Hepatocyte (in vitro differentiated cells): ENCODE measurements around the gene IRX4.

Experiments
- CTCF ChIP-seq: fragments of 200-600 bp; sonication (generic); IDR thresholded peaks from 2 replicates; pipeline ENCODE4 v1.5.1; 2016; ENCODE audit warnings: antibody characterized with exemption, mild to moderate bottlenecking; ENCODE audit not compliant: poor library complexity
- EZH2 ChIP-seq: fragments of 200-600 bp; sonication (generic); IDR thresholded peaks from 2 replicates; pipeline ENCODE4 v1.6.1; 2016; ENCODE audit warnings: antibody characterized with exemption, mild to moderate bottlenecking, borderline replicate concordance

GRCh38 chr5:1887588-1888360, 5.0 kb upstream of the IRX4 start:
- TF ChIP-seq CTCF (no peak), EZH2 (no peak)
